Right lobe of liver (tissue), 6 donors: Measurements from ENCODE around the gene VSIG2. TPM values are rescaled to one million over a fixed set of nuclear protein-coding genes. Genes with fewer than 3 reads are reported as not detected.

Source experiments
- ATAC-seq, 4 donors: fragments of 200-7000 bp; cut with Tn5 transposase; one replicate each; pipeline ENCODE4 v1.9.1; 2020; ENCODE audit warnings: mild to moderate bottlenecking in 4 of 4, moderate library complexity in 4 of 4
- DNase-seq, 3 donors: peaks; one replicate each; pipeline ENCODE4 v3.0.0-alpha.2; 2020
- H3K27ac ChIP-seq, 3 donors: fragments of 200-600 bp; one replicate each; pipeline ENCODE4 v1.8.0; 2022
- H3K27me3 ChIP-seq, 2 donors: fragments of 200-600 bp; one replicate each; pipeline ENCODE4 v1.8.0; 2022
- H3K36me3 ChIP-seq, 4 donors: fragments of 200-600 bp; sonication (generic) in 1 of 4; one replicate each; pipeline versions ENCODE4 v1.5.1 to v1.8.0; 2017 to 2022; ENCODE audit warnings: control low read depth in 1 of 4
- H3K4me1 ChIP-seq, 4 donors: fragments of 200-600 bp; sonication (generic) in 1 of 4; one replicate each; pipeline versions ENCODE4 v1.5.1 to v1.8.0; 2017 to 2022; ENCODE audit warnings: control low read depth in 1 of 4
- H3K4me3 ChIP-seq, 3 donors: fragments of 200-600 bp; one replicate each; pipeline ENCODE4 v1.8.0; 2022
- H3K9me3 ChIP-seq, 4 donors: fragments of 200-600 bp; sonication (generic) in 1 of 4; one replicate each; pipeline versions ENCODE4 v1.5.1 to v1.8.0; 2017 to 2022; ENCODE audit warnings: control low read depth in 1 of 4
- CTCF ChIP-seq, 4 donors: fragments of 200-600 bp in 3 of 4; fragments of 450-650 bp in 1 of 4; IDR thresholded peaks; one replicate each; pipeline versions ENCODE4 v1.5.1 to v1.8.0; 2016 to 2022; ENCODE audit warnings: antibody characterized with exemption in 4 of 4, mild to moderate bottlenecking in 2 of 4
- POLR2A ChIP-seq: fragments of 450-650 bp; IDR thresholded peaks from one replicate; pipeline ENCODE4 v1.6.1; 2017; ENCODE audit warnings: antibody characterized with exemption, mild to moderate bottlenecking
- WGBS: methylation state at CpG from one replicate; pipeline ENCODE4 v1.1.6; 2018; ENCODE audit warnings: low coverage, low lambda C conversion rate; ENCODE audit not compliant: insufficient coverage; ENCODE audit errors: missing lambda C conversion rate; 5-methylcytosine and 5-hydroxymethylcytosine counted together
- intact Hi-C, 2 donors: fragments of 100-400 bp; cut with DNase I; formaldehyde crosslinking; loops; one replicate each; pipeline versions ENCODE4 v1.11.2 to v1.14.1; 2022
- total RNA-seq, 6 experiments: library from RNA; depleted of rRNA in 2 of 6; stranded (reverse); fragments of >200 nt in 2 of 6; fragmentation: NEBNext Ultra II Directional in 3 of 6; extraction: Animal tissue kit (Norgen Biotek cat#: 25700) in 3 of 6; gene quantifications; one replicate each; pipeline versions ENCODE4 v1.1.0 to v1.2.4, GENCODE V29; 2016 to 2023
- donor health status: DM: no; HTN: yes; CAD: no.
- donor health status: DM: no; HTN: no; CAD: no.
- donor health status: DM: no; HTN: no; CAD: no.
- donor health status: DM: no; HTN: yes; CAD: no.
- donor health status: DM: no; HTN: yes; CAD: no.

The VSIG2 gene
- total RNA-seq, 6 experiments from 2014 or later = 0.68 to 1.4 (median 0.83) TPM; not detected in 1

- intact Hi-C loops = no loop called here
- Histone ChIP-seq H3K9me3 (no peaks in the 10 kb centered on the region), H3K4me3 (no peak overlapping the region), H3K27ac (no peak overlapping the region), H3K4me1 (peaks cover 0 to 11% (median 0%) of the 10 kb centered on the region in 4 donors), H3K27me3 (no peaks in the 10 kb centered on the region), H3K36me3 (no peaks in the 10 kb centered on the region)
- WGBS = 31% methylated on average over 5 of the region's 7 CpGs
- DNase-seq (no peak), ATAC-seq (no peak)
- TF ChIP-seq POLR2A (no peak), CTCF (IDR thresholded peaks at IDR 0.05) (no peak)
Measured at GRCh38 chr11:124737638-124738305, 14.3 kb downstream of the VSIG2 start.

GRCh38 chr11:124736736-124737135 lies 15.3 kb downstream of the VSIG2 start:
- no peaks in the 10 kb centered on the region for H3K9me3 ChIP-seq
- no peak overlapping the region for H3K27ac ChIP-seq
- H3K4me1 ChIP-seq = peaks cover 0 to 11% (median 0%) of the 10 kb centered on the region in 4 donors
- no peak for TF ChIP-seq POLR2A
- no peak for TF ChIP-seq CTCF (IDR thresholded peaks at IDR 0.05)
- H3K4me3 ChIP-seq = no peak overlapping the region
- no peaks in the 10 kb centered on the region for H3K27me3 ChIP-seq
- intact Hi-C loops = no loop called here
- DNase-seq (no peak), ATAC-seq (no peak)
- WGBS = 18% methylated on average over 2 of the region's 3 CpGs
- no peaks in the 10 kb centered on the region for H3K36me3 ChIP-seq

- H3K27me3 ChIP-seq = no peaks in the 10 kb centered on the region
- ATAC-seq = peak; percentile 54 to 67 (median 60)
- DNase-seq = no peak
- H3K36me3 ChIP-seq = no peaks in the 10 kb centered on the region
- TF ChIP-seq CTCF (IDR thresholded peaks at IDR 0.05) (no peak), POLR2A (no peak)
- WGBS = 70% methylated on average over 4 of the region's 4 CpGs
- H3K27ac ChIP-seq = no peak overlapping the region
- intact Hi-C loops = no loop called here
- H3K4me3 ChIP-seq = no peak overlapping the region
- no peaks in the 10 kb centered on the region for H3K4me1 ChIP-seq
- H3K9me3 ChIP-seq = no peaks in the 10 kb centered on the region
Measured at GRCh38 chr11:124732230-124732629, 19.8 kb downstream of the VSIG2 start.

- Histone ChIP-seq H3K36me3 (no peaks in the 10 kb centered on the region), H3K27me3 (no peaks in the 10 kb centered on the region), H3K9me3 (no peaks in the 10 kb centered on the region), H3K4me3 (no peak overlapping the region), H3K4me1 (no peaks in the 10 kb centered on the region), H3K27ac (no peak overlapping the region)
- intact Hi-C loops = no loop called here
- 66% methylated on average over 4 of the region's 4 CpGs for WGBS
- TF ChIP-seq POLR2A = no peak
- no peak for TF ChIP-seq CTCF (IDR thresholded peaks at IDR 0.05)
- DNase-seq (no peak), ATAC-seq (no peak)
Measured at GRCh38 chr11:124729571-124729970, 22.5 kb downstream of the VSIG2 start.
